NCI-H1092 (cell line): ENCODE measurements around the gene SERPINB6.
A peak's percentile ranks its signal among the peaks of the same experiment; 100 is the strongest.
"Not testable (repeated sequence)": the region's sequence is repeated elsewhere in the genome, so short reads cannot be mapped to it uniquely, and the experiment has no call there.

Source experiments
- DNase-seq: peaks from one replicate; lab custom pipeline; 2025; lab: John Stamatoyannopoulos, UW

SERPINB6 gene

DNA sequence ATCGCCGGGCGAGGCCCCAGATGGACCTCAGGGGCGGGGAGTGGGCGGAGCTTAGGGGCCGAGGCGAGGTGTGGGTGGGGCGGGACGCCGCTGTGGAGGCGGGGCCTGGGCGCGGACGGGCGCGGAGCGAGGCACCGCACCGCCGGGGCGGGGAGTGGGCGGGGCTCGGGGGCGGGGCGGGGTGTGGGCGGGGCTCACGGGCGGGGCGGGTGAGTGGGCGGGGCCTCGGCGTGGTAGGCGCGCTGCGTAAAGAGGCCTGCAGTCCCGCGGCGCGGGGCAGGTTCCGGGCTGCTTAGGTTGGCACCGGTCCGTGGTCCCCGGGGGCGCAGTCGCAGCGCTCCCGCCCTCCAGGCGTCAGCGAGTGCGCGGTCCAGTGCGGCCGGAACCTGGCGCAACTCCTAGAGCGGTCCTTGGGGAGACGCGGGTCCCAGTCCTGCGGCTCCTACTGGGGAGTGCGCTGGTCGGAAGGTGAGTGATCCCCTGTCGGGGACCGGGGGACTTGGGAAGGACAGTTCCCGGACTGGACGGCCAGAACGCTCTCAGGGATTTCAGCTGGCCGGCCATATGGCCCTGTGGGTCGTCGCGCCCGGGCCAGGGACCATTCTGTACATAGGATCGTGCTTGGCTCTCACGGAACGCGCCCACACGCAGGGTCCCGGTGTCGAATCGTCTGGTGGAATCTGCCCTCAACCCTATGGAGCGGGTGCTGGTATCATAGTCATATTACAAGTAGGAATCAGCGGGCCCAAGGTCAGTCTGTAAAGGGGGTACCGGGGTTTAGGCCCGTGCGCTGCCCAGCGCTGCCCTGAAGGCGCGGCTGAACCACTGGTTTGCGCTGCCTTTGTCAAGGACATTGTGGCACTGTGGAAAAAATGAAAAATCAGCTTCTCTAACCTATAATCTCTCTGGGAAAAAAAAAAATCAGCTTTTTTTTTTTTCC is 28.5 kb upstream of the SERPINB6 start, which contains the start of gene NQO2:
TSS of gene NQO2 (plus strand) at position 277 of the 940 bp plus-strand sequence. CDS start 6,659 bp downstream, outside the sequence.
- peak; percentile 42 for DNase-seq

DNA sequence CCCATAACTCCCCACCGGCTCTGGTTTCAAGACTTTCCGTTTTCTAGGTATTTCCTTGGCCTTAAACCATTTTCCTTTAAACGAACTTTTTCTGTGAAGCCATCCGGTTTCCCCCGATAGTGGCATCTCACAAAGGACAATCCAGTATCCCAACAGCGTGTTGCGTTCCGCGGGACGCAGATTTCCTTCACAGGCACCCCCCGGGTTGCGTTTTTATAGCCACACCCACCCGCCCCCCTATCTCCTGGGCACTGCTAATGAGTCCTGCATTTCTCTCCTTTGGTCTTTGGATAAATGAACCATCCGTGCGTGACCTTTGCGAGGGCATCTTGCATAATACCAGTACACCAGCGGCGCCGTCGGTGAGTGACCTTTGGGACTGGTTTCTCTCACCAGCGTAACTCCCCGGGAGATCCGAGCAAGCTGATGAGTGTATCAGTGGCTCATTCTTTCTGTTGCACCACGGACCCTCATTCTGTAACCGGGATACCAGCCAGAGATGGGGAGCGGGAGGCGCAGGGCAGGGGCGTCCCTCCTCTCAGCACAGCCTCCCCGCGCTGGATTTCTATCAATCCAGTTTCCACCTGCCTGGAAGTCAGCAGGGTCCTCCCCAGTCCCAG is 27.7 kb upstream of the SERPINB6 start:
- DNase-seq = no peak

DNA sequence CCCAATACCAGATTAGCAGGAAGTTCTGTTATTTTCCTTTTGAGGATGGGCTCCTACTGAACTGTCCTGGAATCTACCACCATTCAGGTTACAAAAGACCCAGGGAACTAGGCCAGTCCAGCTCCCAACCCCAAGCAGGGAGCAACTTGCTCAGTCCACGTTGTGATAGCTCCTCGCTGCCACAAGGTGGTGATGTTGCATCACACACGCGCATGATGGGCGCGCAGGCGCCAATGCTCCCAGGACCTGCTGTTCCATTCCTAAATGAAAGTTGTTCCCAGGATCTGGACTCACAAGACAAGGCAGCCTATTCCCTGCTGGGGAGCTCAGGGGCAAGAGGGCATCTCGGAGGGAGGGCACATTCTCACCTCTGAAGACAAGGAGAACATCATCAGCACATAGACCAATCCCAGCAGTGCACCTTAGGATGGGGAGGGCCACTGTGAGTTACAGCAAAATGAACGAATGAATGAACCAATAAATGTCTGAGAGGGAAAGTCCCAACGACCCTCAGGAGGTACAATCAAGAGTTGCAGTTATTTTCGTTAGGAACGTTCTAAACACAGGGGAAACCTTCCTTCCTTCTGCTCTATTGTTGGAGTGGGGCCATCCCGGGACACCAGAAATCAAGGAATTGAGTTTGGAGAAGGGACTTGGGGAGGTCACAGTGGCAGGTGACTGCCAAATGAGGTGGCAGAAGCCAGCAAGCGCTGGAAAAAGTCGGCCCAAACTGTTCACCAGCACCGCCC is 27.1 kb upstream of the SERPINB6 start:
- not testable (repeated sequence) for DNase-seq

DNA sequence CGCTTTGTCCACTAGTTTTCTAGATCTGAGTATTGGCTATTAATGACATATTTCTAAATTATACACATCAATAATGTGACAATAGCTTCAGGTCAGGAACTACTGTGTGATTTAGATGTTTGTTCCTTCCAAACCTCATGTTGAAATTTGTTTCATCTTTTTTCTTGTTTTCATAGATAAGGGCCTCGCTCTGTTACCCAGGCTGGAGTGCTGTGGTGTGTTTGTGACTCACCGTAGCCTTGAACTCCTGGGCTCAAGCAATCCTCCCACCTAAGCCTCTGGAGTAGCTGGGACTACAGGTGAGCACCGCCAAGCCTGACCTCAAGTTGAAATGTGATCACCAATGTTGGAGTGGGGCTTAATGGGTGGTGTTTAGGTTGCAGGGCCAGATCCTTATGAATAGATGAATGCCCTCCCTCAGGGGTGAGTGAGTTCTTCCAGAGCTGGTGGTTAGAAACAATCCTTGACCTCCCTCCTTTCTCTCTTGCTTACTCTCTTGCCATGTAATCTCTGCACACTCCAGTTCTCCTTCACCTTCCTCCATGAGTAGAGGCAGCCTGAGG is 22.5 kb upstream of the SERPINB6 start:
- DNase-seq = no peak

DNA sequence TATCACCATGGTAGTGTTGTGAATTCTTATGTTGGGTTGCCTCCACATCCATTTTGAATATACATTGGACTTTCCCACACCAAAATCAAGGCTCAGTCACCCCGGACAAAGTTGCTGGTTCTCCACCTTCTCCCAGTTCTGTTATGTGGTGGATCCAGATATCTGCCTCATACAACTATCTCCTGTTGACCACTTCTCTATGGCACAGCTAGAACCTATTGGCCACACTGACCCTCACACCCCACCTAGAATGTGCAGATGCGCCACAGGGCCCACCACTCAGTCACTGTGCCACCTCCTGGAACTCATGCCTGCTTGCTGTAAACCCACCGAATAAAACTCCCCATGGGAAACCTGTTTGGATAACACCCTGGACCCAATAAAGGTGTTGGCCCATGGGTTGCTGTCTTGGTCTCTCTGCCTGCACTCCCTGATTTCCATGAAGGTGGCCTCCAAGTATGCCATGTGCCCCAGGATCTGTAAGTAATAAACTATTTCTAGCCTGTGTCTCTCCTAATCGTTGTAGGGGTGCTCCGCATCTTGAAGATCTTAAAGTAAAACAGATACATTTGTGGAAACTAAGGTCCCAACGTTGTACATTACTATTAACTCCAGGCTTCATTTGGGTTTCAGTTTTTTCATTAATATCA is 21.1 kb upstream of the SERPINB6 start:
- no peak for DNase-seq

DNA sequence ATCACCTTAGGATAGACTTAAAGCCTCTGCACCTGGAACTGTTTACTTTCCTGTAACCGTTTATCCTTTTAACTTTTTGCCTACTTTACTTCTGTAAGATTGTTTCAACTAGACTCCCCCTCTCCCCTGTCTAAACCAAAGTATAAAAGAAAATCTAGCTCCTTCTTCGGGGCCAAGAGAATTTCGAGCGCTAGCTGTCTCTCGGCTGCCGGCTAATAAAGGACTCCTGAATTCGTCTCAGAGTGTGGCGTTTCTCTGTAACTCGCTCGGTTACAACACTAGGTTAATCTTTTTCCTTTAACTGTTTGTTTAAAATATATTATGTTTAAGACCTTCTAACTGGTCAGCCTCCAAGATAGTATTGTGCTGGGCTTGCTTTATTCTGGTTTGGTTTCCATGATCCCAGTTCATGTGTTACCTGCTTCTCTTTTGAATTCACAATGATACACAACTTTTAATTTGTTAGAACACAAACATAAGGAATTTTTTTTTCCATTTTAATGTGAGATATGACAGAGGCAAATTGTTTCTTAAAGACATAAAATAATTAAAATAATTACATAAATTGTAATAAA is 19.7 kb upstream of the SERPINB6 start:
- no peak for DNase-seq

DNA sequence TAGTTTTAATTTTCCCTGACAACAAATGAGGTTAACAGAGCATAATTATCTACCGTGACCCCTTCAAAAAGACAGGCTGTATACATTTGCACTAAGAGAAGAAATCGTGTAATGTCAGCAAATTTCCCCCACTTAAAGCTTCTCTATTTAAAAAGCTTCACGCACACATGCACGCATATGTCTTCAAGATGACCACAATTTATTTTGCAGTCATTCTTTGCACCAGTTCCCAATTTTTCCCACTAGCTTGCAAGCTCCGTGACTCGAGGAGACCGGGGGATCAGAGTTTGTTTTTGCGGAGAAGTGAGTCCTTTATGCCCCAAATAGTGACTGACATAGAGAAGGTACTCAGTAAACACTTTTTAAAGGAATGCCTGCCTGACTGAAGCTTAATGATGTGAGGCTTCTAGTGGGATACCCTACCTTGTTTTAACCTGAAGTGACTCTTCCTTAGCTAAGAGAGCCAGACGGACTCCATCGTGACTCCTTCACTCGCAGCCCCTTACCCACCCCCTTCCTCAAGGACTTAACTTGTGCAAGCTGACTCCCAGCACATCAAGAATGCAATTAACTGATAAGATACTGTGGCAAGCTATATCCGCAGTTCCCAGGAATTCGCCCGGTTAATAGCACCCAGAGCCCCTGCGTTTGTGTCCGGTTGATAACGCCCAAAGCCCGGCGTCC is 19.0 kb upstream of the SERPINB6 start:
- no peak for DNase-seq

DNA sequence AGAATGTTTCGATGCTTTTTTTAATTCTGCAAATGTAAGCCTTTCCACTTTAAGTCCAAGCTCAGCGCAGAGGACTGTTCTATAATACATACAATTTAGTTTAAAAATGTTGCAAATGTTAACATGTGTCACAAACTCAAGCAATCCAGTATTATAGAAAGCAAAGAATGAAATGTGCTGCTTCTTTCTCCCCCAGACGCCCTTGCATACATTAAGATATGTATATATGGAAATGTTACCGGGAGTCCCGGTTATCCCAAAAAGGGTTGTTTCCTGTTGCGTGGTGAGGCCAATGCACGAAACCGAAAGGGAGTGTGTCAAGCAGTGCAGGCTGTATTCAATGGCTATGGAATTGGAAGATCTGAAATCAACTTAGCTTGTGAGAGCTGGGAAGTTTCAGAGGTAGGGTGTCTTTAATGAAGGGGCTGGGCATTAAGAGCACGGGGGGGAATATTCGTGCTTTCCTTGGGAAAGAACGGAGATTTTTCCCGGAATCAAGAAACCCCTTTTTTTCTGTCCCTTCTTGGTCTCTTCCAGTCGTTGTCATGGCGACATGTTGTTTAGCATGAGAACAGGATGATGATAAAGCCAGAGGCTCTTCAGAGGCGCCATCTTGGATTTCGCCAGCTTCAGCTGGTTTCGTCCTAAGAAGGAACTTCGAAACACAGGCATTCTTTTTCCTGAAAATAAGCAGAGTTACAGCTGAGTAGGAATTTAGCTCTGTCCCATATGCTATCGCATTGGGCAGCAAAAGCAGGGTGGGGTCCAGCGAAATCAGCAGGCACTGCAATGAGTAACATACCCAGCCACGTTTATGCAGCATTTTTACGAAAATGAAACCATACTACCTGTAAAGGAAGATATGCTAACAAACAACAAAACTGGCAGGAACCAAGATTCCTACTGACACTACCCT is 18.2 kb upstream of the SERPINB6 start:
- DNase-seq = peak; percentile 64

DNA sequence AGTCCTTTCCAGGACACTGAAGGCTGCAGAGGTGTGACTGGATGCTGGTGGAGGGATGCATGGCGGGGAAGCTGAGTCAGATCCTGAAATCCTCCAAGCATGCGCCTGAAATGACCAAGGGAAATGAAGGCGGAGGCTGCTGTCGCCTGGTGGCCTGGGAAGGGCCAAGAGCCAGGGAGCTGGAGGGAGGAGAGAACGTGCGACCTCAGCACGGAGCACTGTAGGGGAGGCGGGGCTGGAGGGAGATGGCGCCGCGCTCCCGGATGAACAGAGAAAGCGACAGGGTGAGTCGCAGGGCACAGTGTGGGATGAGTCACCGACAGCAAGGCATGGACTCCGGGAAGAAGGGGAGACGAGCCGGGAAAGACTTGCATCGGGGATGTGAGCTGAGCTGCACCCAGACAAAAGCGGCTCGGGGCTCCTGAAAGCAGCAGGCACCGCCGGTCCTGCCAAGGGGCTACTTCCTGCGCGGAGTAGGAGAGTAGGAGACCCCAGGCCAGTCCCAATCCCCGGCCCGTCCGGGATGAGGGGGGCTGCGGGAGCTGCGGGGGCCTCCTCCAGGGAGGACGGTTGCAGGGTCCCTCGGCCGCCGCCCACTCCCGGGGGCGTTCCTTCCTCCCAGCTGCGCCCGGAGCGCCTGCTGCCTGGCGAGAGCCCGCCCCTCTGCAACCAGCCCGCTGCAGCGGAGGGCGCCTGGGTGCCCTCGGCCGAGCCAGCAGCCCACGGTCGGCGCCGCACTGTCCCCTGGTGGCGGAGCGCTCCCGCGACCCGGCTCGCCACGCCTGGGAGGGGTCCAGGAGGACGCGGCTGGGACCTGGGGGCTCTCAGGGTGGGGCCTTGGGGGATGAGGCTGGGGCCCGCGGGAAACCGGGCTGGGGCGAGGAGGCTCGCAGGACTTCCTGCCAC is 17.3 kb upstream of the SERPINB6 start:
- peak; percentile 47 for DNase-seq

DNA sequence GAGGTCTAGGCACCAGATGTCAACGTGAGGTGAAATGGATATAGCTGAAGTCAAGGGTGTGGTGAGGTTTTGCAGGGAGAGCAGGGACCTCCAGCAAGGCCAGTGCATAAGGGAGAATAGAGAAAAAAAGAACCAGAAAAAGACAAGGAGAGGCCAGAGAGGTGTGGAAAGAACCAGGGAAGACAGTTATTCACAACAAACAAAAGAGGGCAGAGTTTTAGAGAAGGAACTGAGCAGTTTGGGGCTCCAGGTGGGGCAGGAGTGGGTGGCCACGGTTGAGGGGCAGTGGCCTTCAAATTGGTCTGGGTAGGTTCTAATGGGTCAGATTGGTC is 16.7 kb upstream of the SERPINB6 start:
- DNase-seq = no peak

DNA sequence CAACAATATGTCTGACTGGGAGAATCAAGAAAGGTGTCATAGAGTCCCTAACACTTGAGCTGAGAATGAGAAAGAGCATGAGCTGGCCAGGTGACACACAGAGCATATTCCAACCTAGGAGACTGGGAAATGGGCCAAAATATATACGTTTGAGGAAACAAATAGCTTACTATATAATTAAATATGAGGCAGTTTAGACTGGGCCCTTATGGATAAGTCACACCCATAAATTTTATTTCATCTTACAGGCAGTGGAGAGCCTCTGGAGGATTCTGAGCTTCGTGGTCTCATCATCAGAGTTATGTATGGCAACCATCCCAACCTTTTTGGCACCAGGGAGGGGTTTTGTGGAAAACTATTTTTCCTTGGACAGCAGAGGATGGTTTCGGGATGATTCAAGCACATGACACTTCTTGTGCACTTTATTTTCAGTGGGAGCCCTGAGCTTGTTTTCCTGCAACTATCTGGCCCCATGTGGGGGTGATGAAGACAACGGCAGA is 15.4 kb upstream of the SERPINB6 start:
- no peak for DNase-seq

DNA sequence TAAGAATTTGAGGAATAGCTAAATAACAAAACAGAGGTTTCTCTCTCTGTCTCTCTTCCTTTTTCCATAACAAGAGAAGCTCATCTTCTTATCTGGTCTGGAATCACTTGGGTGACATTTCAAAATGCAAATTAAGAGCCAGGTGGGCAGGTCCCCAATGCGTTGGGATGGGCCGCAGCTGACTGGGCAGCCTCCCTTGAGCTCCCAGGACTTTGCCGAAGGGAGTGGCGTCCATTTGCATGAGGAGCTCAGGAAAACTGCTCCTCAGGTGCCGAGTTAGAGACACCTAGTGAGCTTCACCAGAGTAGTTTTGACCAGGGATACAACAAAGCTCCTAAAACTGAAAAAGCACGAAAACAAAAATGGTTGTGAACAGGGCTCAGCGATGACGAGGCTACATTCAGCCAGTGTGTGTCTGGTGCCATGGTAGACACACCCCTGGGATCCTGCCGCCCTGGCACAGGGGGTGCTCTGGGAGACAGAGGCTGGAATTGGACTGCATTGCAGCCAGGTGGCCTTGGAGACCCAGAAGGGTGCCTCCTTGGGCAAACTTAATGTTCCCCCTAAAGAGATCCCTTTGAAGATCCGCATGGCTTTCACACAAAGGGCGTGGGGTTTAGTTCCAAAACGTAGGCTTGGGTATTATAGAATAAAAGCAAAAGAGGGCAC is 13.5 kb upstream of the SERPINB6 start:
- no peak for DNase-seq

DNA sequence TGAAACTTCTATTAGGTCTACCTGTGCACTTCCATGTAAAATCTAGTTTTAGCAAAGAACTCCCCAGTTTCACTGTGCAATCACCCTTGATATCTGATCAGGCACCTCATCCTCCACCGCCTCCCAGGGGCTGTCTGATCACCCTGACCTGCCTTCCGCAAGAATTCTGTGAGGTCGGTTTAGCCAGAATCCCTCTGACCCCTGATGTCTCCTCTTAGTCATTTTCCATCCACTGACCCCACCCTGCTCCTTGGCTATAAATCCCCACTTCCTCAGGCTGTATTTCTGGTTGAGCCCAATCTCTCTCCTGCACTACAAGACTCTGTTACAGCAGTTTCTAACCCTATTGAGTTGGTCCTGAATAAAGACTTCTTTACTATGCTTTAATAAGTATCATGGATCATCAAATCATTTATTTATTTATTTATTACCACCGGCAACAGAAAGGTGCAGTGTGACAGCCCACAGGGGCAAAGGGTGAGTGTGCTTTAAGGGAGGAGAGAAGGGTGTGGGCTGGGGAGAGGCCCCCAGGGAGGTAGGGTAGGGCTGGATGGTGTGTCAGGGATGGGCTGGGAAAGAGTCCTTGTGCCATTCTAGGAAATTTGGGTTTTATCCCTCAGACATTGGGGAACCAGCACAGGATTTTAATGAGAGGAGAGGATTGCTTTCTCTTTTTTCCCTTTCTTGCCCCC is 11.2 kb upstream of the SERPINB6 start:
- no peak for DNase-seq

DNA sequence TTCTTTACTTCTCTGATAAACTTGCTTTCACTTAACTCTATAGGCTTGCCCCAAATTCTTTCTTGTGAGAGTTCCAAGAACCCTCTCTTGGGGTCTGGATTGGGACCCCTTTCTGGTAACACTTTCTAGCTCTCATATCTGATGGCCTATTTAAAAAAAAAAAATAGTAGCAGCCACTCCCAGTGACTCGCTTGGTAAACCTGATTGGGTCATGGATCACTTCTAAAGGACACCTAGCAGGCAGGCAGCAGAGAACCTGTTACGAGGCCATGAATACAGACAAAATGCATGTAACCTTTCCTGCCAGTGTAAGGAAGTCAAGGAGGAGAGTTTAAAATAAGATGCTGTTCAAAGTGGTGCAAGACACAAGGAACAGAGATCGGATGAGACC is 9.1 kb upstream of the SERPINB6 start:
- DNase-seq = no peak

DNA sequence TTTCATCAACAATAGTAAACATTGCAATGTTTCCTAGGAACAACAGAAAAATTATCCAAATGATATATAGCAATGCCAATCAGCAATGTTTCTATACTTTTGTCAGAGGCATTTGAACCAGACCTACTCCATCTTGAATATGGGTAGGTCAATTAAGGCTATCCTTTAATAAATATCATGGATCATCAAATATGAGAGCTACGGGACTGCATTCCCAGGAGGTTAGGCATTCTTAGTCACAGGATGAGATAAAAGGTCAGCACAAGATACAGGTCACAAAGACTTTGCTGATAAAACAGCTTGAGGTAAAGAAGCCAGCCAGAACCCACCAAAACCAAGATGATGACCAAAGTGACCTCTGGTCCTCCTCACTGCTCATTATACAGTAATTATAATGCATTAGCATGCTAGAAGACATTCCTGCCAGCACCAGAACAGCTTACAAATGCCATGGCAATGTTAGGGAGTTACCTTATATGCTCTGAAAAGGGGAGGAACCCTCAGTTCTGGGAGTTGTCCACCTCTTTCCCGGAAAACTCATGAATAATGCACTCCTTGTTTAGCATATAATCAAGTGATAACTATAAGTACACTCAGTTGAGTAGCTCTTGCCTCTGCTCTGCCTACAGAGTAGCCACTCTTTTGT is 8.6 kb upstream of the SERPINB6 start:
- DNase-seq = no peak

DNA sequence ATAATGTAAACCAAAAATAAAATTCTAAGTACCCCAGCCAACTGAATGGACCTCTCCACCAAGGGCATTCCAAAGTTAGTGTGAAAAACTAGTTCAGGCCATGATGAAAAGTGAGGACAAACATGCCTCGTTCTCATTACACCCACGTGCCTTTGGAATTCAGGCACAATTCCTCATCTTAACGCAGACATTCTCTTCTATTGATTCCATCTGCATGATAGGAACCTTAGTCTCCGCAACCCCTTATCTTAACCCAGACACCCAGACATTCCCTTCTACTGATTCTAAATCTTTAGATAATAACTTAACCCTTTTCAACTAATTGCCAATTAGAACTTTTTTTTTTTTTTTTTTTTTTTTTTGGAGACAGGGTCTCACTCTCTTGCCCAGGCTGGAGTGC is 7.6 kb upstream of the SERPINB6 start:
- DNase-seq = no peak
